ENCODE data around the gene NCKAP1.
"Not testable (repeated sequence)": the region's sequence is repeated elsewhere in the genome, so short reads cannot be mapped to it uniquely, and the experiment has no call there.

DNA sequence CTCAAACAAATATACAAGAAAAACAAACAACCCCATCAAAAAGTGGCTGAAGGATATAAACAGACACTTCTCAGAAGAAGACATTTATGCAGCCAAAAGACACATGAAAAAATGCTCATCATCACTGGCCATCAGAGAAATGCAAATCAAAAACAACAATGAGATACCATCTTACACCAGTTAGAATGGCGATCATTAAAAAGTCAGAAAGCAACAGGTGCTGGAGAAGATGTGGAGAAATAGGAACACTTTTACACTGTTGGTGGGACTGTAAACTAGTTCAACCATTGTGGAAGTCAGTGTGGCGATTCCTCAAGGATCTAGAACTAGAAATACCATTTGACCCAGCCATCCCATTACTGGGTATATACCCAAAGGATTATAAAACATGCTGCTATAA, 77.4 kb downstream of the NCKAP1 start:
- not testable (repeated sequence) for TF ChIP-seq EZH2phosphoT487 (IDR thresholded peaks at IDR 0.05; ENCODE audit: borderline replicate concordance)
- TF ChIP-seq, protein P1, sequence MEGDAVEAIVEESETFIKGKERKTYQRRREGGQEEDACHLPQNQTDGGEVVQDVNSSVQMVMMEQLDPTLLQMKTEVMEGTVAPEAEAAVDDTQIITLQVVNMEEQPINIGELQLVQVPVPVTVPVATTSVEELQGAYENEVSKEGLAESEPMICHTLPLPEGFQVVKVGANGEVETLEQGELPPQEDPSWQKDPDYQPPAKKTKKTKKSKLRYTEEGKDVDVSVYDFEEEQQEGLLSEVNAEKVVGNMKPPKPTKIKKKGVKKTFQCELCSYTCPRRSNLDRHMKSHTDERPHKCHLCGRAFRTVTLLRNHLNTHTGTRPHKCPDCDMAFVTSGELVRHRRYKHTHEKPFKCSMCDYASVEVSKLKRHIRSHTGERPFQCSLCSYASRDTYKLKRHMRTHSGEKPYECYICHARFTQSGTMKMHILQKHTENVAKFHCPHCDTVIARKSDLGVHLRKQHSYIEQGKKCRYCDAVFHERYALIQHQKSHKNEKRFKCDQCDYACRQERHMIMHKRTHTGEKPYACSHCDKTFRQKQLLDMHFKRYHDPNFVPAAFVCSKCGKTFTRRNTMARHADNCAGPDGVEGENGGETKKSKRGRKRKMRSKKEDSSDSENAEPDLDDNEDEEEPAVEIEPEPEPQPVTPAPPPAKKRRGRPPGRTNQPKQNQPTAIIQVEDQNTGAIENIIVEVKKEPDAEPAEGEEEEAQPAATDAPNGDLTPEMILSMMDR (conservative IDR thresholded peaks at IDR 0.05; ENCODE audit: low read length): not testable (repeated sequence)

Data from Loucy (cell line).